Stimulated activated CD4-positive, alpha-beta T cell treated with anti-CD3 and anti-CD28 coated beads, Interleukin-4, amount 100 ng/mL, for 24 hours (primary cell): Measurements from ENCODE around the gene KIF18A.
"Not testable (repeated sequence)": the region's sequence is repeated elsewhere in the genome, so short reads cannot be mapped to it uniquely, and the experiment has no call there.

Source experiments
- DNase-seq: peaks from one replicate; pipeline ENCODE4 v3.0.0-alpha.2; 2020

The KIF18A gene

GRCh38 chr11:28105869-28106268, 2.1 kb downstream of the KIF18A start:
- no peak for DNase-seq

GRCh38 chr11:28104984-28105383, 3.0 kb downstream of the KIF18A start:
- no peak for DNase-seq

DNA sequence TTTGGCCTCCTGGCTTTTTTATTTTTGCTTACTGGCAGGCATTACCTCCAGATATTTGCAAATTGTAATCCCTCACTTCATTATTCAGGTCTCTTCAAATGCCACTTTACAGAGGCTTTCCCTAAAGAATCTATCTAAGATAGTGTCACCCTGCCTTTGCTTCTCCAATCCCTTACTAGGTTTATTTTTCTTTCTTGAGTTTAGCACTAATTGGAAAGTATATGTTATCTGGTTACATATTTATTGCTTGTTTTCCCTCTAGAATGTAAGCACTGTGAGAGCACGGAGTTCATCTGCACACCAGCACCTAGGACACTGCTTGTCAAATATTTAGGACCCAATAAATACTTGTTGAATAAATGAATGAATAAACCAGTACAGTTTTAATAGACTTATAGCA, 3.5 kb downstream of the KIF18A start:
- no peak for DNase-seq

DNA sequence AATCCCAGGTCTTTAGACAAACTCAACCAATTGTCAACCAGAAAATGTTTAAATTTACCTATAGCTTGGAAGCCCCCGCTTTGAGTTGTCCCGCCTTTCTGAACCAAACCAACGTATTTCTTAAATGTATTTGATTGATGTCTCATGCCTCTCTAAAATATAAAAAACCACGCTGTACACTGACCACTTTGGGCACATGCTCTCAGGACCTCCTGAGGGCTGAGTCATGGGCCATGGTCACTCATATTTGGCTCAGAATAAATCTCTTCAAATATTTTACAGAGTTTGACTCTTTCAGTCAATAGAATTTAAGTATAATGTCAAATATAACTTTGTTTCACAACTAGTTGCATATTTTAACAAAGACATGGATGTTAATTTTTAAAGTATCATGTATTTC, 5.7 kb downstream of the KIF18A start:
- DNase-seq = not testable (repeated sequence)

DNA sequence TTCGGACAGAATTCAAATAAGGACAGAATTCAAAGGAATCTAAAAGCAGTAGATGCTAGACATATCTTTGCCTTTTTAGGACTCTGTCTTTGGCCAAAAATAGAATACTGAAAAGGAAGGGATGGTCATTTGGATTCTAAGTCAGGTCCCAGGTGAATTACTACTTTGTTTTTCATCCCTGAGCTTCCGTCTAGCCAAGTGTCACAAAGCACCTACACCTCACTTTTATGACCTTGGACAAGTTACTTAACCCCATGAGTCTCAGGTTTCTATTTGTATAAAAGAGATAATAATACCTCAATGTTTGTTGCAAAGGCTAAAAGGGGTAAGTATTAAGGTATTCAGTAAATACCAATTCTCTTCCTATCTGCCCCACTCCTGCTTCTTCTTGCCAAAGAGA, 7.3 kb downstream of the KIF18A start:
- no peak for DNase-seq

DNA sequence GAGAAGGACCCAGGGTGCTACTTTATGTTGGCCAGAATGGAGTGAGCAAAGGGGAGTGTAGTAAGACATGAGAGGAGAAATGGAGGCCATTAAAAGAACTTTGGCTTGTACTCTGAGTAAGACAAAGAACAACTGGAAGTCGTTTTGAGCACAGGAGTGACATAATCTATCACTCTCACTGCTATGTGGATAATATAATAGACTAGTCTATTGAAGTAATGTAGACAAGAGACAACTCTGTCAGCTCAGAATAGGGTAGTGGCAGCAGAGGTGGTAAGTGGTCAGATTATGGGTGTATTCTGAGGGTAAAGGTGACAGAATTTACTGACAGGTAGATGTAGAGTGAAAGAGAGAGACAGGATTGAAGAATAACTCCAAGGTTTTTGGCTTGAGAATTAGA, 8.2 kb downstream of the KIF18A start:
- no peak for DNase-seq

DNA sequence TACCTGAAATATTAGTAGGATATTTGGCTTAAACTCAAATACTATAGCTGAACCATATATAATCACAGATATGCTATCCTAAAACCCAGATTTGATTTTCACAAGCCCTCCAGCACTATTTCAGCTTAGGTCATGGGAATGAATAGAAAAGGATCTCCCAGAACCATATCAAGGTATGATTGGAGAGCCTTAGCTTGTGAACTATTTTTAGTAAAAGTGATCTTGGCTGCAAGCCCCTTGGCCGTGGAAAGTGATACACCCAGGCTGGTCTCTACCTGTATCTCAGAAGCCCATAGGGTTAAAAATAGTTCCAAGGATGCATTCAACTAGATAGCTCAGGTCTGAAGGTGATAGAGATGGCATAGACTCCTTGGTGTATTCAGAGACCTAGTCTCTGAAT, 9.7 kb downstream of the KIF18A start:
- DNase-seq = no peak

GRCh38 chr11:28092786-28093185, 15.2 kb downstream of the KIF18A start:
- no peak for DNase-seq

DNA sequence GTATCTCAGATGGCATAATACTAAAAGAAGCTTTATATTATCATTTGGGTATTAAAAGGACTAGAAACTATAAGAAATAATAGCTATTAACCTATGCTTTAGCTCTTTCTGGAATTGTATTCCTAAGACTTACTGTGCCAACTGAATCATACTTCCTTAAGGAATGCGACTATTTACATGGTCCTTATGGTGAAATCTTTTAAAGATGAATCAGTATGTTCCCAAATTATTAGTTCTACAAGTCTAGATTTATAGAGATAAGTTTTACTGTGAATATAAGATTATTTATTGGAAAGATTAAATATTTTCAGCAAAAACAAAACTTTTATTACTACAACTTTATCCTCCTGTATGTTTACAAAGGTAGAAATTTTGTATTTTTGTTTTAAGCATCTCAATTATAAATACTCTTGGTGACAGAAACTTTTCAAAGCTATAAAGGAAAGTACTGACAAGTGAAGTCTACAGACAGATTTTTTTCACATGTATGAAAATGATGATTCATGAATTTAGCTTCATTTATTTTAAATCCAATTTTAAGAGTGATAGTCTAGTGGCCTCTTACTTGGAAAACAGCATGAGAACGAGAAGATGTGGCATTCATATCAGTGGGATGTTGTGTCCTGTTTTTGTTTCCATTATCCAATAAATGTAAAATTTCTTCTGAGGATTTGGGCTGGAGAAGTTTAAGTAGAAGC, 17.8 kb downstream of the KIF18A start:
- no peak for DNase-seq

DNA sequence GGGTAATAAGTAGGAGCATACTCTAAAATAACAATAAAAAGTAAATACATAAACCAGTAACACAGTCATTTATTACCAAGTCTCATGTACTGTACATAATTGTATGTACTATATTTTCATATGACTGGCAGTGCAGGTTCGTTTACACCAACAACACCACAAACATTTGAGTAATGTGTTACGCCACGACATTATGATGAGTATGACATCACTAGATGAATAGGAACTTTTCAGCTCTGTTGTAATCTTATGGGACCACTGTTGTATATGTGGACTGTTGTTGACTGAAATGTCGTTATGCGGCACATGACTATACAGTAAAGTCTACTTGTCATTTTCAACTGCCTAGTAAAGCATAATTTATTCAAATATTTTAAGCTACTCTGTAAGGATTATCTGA, 18.6 kb downstream of the KIF18A start:
- no peak for DNase-seq

DNA sequence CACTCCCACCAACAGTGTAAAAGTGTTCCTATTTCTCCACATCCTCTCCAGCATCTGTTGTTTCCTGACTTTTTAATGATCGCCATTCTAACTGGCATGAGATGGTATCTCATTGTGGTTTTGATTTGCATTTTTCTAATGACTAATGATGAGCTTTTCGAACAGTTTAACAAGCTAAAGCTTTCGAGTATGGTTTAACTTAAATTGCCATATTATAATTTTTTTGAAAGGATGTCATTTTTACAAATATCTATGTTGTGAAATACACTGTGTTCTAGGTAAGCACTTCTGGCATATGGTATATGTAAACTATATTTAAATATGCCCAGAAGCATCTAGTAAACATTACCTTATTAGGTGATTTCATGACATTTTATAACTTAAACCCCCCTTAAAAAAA, 20.3 kb downstream of the KIF18A start:
- not testable (repeated sequence) for DNase-seq

- DNase-seq = not testable (repeated sequence)
These were observed 20.8 kb downstream of the KIF18A start for GRCh38 chr11:28087192-28087591.

GRCh38 chr11:28086569-28086968, 21.4 kb downstream of the KIF18A start:
- DNase-seq = no peak

GRCh38 chr11:28083118-28083517, 24.8 kb downstream of the KIF18A start:
- DNase-seq = no peak

DNA sequence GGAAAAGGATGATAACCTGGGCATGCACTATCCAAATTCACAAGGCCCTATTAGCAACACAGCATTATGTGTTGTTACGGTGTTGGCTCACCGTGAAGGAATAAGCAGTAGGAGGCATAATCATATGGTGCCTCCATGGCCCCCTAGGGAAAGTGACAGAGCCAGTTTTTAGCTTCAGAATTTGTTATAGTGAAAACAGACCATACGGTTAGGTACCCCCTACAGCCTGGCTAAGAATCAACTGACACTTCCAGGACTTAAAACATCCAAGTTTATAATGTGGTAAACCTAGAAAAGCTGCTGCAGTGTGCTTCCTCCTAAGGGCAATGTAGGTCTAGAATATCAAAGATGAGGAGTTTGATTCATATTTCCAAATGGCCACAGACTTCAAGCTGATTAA, 30.4 kb downstream of the KIF18A start:
- no peak for DNase-seq

DNA sequence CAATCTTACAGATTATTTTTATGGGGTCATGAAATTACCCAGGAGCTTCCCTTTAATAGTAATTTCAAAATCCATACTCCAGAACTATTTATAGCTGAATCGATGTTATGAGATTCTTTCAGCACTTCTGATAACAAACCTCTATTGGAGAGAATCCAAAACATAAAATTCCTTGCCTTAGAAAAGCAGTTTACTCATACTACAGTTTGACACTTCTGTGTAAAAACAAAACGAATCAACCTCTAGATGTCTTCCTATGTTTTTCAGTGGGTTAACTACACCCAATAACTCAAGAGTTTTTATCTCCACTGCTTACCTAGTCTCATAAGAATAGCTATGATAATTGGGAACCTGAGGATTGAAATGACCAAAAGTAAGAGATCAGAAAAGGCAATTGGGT, 35.6 kb downstream of the KIF18A start:
- no peak for DNase-seq

DNA sequence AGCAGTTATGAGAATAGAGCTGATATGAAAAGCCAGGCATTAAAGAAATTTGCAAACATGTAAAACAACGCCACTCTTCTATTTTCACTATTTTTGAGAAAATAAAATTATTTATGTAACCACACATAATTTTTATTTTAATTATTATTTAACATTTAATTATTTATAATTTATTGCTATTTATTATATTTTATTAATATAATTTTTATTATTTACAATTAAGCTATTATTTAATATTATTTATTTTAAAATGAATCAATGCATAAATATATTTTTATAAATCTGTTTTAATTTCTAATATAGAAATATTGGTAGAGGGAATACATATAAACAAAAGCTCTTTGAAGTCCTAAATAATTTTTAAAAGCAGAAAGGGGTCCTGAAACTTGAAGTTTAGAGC, 36.7 kb downstream of the KIF18A start:
- DNase-seq = no peak

DNA sequence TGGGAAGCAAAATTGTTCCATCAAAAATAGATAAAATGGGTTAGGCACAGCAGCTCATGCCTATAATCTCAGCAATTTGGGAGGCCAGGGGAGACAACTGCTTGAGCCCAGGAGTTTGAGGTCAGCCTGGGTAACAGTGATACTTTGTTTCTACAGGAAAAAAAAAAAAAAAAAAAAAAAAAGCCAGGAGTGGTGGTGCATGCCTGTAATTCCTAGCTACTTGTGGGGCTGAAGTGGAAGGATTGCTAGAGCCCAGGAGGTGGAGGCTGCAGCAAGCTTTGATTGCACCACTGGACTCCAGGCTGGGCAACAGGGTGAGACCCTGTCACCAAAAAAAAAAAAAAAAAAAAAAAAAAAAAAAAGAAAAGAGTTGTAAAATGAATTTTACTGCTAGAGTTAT, 49.6 kb downstream of the KIF18A start:
- no peak for DNase-seq

DNA sequence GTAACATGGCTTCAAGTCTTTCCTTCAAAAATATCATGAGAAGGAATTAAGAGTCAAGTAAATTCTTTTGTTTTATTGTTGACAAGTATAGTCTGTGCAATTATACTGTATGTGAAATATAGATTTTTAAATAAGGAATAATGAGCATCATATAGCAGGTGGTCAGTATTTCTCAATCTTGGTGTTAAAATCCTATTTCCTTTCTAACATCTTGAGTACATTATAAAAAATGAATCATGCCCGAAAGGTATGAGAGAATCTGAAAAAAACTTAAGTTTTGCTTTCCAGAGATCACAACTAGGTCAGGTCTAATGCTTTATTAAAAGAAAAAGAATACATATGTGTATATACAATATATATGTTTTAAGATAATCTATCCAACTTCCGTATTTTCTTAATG, 53.1 kb downstream of the KIF18A start:
- DNase-seq = no peak

- no peak for DNase-seq
These were observed 58.4 kb downstream of the KIF18A start for GRCh38 chr11:28049338-28050216.

- DNase-seq = no peak
These were observed 59.1 kb downstream of the KIF18A start for GRCh38 chr11:28048812-28049211.

DNA sequence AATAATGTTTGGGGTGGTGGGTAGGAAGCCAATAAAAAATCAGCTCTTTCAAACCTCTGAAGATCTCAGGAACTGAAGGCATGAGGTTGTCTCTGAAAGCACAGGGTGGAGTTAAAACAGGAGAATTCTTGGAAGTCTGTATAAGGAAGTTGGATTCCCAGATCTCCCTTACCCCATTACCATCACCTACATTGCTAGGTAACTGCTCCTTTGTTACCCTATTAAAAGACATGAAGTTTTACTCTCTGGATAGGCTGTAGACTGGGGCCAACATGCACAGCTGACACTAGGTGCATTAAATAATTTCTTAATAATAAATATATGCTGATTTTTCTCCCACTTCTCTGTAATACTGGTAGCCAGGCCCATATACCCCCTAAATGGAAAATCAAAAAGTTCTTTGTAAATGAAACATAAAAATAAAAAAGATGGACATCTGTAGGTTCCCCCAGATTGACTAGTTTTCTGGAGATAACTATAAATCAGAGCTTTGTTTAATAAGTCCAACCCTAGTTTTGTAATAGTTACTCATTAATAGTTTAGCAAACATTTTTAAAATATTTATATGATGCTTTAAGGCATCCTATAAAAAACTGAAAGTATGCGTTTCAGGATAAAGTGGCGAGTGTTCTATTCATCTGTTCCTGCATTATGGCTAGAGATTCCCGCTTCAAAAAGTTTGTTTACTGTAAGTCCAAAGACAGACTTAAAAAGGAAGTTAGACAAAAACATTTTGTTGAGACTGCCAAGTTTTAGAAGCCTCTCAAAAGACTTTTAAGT, 63.8 kb downstream of the KIF18A start:
- DNase-seq = no peak

GRCh38 chr11:28040384-28040783, 67.6 kb downstream of the KIF18A start:
- no peak for DNase-seq

DNA sequence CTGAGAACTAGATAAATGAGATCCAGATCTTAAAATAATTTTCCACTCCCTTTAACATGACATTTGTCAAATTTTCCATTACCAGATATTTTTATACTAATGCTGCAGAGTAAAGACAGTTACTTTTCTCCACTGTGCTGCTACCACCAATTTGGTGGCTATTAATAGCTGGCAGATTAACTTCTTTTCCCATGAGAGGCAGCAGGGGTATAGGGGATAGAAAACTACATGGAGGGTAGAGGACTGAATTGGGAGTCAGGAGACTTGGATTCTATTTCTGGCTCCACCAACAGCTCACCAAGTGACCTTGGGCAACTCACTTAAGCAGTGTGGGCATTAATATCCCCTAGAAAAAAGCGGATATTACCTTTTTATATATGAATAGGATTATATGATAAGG, 69.2 kb downstream of the KIF18A start:
- no peak for DNase-seq
